Posterior vena cava (tissue), 2 donors: ENCODE measurements around the gene ZNF775. TPM values are rescaled to one million over a fixed set of nuclear protein-coding genes. Genes with fewer than 3 reads are reported as not detected.

Experiments
- DNase-seq: peaks from one replicate; pipeline ENCODE4 v3.0.0-alpha.2; 2020; ENCODE audit warnings: low spot score
- intact Hi-C, 2 donors: fragments of 100-400 bp; cut with DNase I; formaldehyde crosslinking; loops; one replicate each; pipeline versions ENCODE4 v1.14.1 to v1.14.2; 2022 to 2023
- total RNA-seq, 2 donors: library from RNA; stranded (reverse); fragmentation: NEBNext Ultra II Directional; extraction: Animal tissue kit (Norgen Biotek cat#: 25700); gene quantifications; one replicate each; pipeline ENCODE4 v1.2.1, GENCODE V29; 2021
- donor health status: DM: yes; HTN: yes; CAD: no.
- donor health status: DM: yes; HTN: yes; CAD: no.

ZNF775 gene
- total RNA-seq, 2 donors from 2014 or later, result 4.6 to 5.0 TPM

- DNase-seq, result no peak
Observed at GRCh38 chr7:150343225-150343624, 35.9 kb upstream of the ZNF775 start.

GRCh38 chr7:150344299-150344698, 34.8 kb upstream of the ZNF775 start:
- DNase-seq, result no peak
- intact Hi-C loops, result no loop called here

More at GRCh38 chr7:150343225-150343624, 35.9 kb upstream of the ZNF775 start:
- intact Hi-C loops, result no loop called here

- intact Hi-C loops, result no loop called here
- no peak for DNase-seq
Observed at GRCh38 chr7:150345012-150345411, 34.1 kb upstream of the ZNF775 start.

GRCh38 chr7:150346922-150347321, 32.2 kb upstream of the ZNF775 start:
- intact Hi-C loops, result no loop called here
- DNase-seq, result no peak

GRCh38 chr7:150351587-150352194, 27.4 kb upstream of the ZNF775 start:
- no peak for DNase-seq
- intact Hi-C loops, result loop anchor here in 1 of 2 donors (1.0 kb wide), 1 partner anchor 34 kb away; no protein-coding TSS in a partner anchor

- DNase-seq, result no peak
- intact Hi-C loops, result no loop called here
Observed at GRCh38 chr7:150355666-150356059, 23.5 kb upstream of the ZNF775 start.

- intact Hi-C loops, result no loop called here
- no peak for DNase-seq
Observed at GRCh38 chr7:150356265-150356897, 22.7 kb upstream of the ZNF775 start.

- intact Hi-C loops, result no loop called here
- no peak for DNase-seq
Observed at GRCh38 chr7:150357270-150357669, 21.9 kb upstream of the ZNF775 start.

- no peak for DNase-seq
- intact Hi-C loops, result no loop called here
Observed at GRCh38 chr7:150357771-150358427, 21.2 kb upstream of the ZNF775 start.

- intact Hi-C loops, result no loop called here
- DNase-seq, result no peak
Observed at GRCh38 chr7:150358433-150358832, 20.7 kb upstream of the ZNF775 start.

GRCh38 chr7:150358988-150359621, 20.0 kb upstream of the ZNF775 start:
- intact Hi-C loops, result no loop called here
- no peak for DNase-seq

- intact Hi-C loops, result no loop called here
- no peak for DNase-seq
Observed at GRCh38 chr7:150359622-150360362, 19.3 kb upstream of the ZNF775 start.

GRCh38 chr7:150360363-150361058, 18.6 kb upstream of the ZNF775 start:
- no peak for DNase-seq
- intact Hi-C loops, result no loop called here

GRCh38 chr7:150361402-150361801, 17.7 kb upstream of the ZNF775 start:
- intact Hi-C loops, result no loop called here
- no peak for DNase-seq

- no peak for DNase-seq
- intact Hi-C loops, result no loop called here
Observed at GRCh38 chr7:150361807-150362621, 17.1 kb upstream of the ZNF775 start.

GRCh38 chr7:150363370-150363769, 15.8 kb upstream of the ZNF775 start:
- intact Hi-C loops, result no loop called here

GRCh38 chr7:150363872-150364271, 15.3 kb upstream of the ZNF775 start:
- intact Hi-C loops, result no loop called here
- no peak for DNase-seq

More at GRCh38 chr7:150363370-150363769, 15.8 kb upstream of the ZNF775 start:
- no peak for DNase-seq

- intact Hi-C loops, result no loop called here
- DNase-seq, result no peak
Observed at GRCh38 chr7:150365194-150365593, 13.9 kb upstream of the ZNF775 start.
